ENCODE data around the gene CFDP1.

DNA sequence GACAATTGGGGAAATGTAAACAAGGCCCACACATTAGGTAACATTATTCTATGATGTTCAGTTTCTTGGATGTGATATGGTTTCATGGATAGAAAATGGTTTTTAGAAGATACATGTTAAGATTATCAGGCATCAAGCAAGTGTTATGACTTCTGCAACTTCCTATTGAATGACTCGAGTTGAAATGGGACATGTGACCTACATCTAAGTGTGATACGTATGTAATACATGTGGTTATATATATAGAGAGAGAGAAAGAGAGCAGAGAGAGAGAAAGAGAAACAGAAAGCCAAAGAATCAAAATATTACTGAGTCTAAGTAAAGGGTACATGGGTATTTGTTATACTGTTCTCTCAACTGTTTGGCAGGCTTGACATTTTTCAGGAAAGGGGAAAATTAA, 29.5 kb upstream of the CFDP1 start:
- TF ChIP-seq, protein P1, sequence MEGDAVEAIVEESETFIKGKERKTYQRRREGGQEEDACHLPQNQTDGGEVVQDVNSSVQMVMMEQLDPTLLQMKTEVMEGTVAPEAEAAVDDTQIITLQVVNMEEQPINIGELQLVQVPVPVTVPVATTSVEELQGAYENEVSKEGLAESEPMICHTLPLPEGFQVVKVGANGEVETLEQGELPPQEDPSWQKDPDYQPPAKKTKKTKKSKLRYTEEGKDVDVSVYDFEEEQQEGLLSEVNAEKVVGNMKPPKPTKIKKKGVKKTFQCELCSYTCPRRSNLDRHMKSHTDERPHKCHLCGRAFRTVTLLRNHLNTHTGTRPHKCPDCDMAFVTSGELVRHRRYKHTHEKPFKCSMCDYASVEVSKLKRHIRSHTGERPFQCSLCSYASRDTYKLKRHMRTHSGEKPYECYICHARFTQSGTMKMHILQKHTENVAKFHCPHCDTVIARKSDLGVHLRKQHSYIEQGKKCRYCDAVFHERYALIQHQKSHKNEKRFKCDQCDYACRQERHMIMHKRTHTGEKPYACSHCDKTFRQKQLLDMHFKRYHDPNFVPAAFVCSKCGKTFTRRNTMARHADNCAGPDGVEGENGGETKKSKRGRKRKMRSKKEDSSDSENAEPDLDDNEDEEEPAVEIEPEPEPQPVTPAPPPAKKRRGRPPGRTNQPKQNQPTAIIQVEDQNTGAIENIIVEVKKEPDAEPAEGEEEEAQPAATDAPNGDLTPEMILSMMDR (tag by site-specific recombination; IDR thresholded peaks at IDR 0.05), result no peak
- no peak for TF ChIP-seq ZNF670 (tag by site-specific recombination; IDR thresholded peaks at IDR 0.05; ENCODE audit: low read depth)
- TF ChIP-seq ZNF629 (tag by site-specific recombination; IDR thresholded peaks at IDR 0.05), result no peak
- TF ChIP-seq, protein P2, sequence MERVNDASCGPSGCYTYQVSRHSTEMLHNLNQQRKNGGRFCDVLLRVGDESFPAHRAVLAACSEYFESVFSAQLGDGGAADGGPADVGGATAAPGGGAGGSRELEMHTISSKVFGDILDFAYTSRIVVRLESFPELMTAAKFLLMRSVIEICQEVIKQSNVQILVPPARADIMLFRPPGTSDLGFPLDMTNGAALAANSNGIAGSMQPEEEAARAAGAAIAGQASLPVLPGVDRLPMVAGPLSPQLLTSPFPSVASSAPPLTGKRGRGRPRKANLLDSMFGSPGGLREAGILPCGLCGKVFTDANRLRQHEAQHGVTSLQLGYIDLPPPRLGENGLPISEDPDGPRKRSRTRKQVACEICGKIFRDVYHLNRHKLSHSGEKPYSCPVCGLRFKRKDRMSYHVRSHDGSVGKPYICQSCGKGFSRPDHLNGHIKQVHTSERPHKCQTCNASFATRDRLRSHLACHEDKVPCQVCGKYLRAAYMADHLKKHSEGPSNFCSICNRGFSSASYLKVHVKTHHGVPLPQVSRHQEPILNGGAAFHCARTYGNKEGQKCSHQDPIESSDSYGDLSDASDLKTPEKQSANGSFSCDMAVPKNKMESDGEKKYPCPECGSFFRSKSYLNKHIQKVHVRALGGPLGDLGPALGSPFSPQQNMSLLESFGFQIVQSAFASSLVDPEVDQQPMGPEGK (tag by site-specific recombination; IDR thresholded peaks at IDR 0.05), result no peak
- no peak for TF ChIP-seq ZNF610 (tag by site-specific recombination; IDR thresholded peaks at IDR 0.05; ENCODE audit: borderline replicate concordance)
- no peak for TF ChIP-seq OVOL3 (tag by site-specific recombination; IDR thresholded peaks at IDR 0.05)
- no peak for TF ChIP-seq ZNF335 (tag by site-specific recombination; conservative IDR thresholded peaks at IDR 0.05)
- no peak for TF ChIP-seq PRDM1 (tag by site-specific recombination; IDR thresholded peaks at IDR 0.05)
